AG04450 (cell line): ENCODE data around the gene BEND5. TPM values are rescaled to one million over a fixed set of nuclear protein-coding genes. Genes with fewer than 3 reads are reported as not detected.

ENCODE experiments used
- CTCF ChIA-PET: fragments of 300-600, 350-600 bp; formaldehyde crosslinking; extraction: SDS; loops from one replicate; lab custom pipeline; 2022; ENCODE audit warnings: antibody characterized with exemption, inconsistent platforms; lab: Charles Lee
- POLR2A ChIA-PET: fragments of 350-600 bp; formaldehyde crosslinking; extraction: SDS; loops from one replicate; lab custom pipeline; 2021; ENCODE audit warnings: antibody characterized with exemption, inconsistent platforms; lab: Yijun Ruan, JAX
- DNase-seq: peaks from one replicate; pipeline ENCODE4 v3.0.0-alpha.2; 2011; ENCODE audit warnings: low read depth, low spot score
- H3K27ac ChIP-seq: one replicate; pipeline ENCODE4 v1.5.1; 2012; ENCODE audit warnings: low read depth, low read length, control low read depth
- H3K27me3 ChIP-seq: one replicate; pipeline ENCODE4 v1.6.0; 2012; ENCODE audit warnings: low read length; ENCODE audit not compliant: control insufficient read depth, insufficient read depth
- H3K4me3 ChIP-seq: 2 replicates; pipeline ENCODE4 v1.5.1; 2011; ENCODE audit warnings: mild to moderate bottlenecking, low read depth, low read length, control low read depth
- H3K9me3 ChIP-seq: 2 replicates; pipeline ENCODE4 v1.5.1; 2012; ENCODE audit warnings: low read length; ENCODE audit not compliant: control insufficient read depth, insufficient read depth
- CTCF ChIP-seq: IDR thresholded peaks from 2 replicates; pipeline ENCODE4 v1.5.1; 2011; ENCODE audit warnings: low read depth, low read length, control low read depth, inconsistent platforms
- polyA plus RNA-seq: library from polyadenylated mRNA; depleted of rRNA; stranded (reverse); fragments of >200 nt; gene quantifications from 2 replicates; pipeline ENCODE4 v1.2.3, GENCODE V29; 2011

The BEND5 gene
- polyA plus RNA-seq, 1 experiment, result 0.74 TPM

- ChIA-PET POLR2A (no interaction called here), CTCF (interaction anchor here (0.6 to 3.8 kb wide), 4 partner anchors 17 to 1723 kb away, joined by 3 to 51 read pairs (median 3); no protein-coding TSS in a partner anchor)
- no peak for TF ChIP-seq CTCF
- Histone ChIP-seq H3K27ac (no peak overlapping the region), H3K9me3 (no peaks in the 10 kb centered on the region), H3K4me3 (no peak overlapping the region), H3K27me3 (peaks cover 2% of the 10 kb centered on the region)
- no peak for DNase-seq
Observed at GRCh38 chr1:48679859-48680258, 96.8 kb downstream of the BEND5 start.

- DNase-seq, result no peak
- Histone ChIP-seq H3K9me3 (no peaks in the 10 kb centered on the region), H3K27me3 (peaks cover 2% of the 10 kb centered on the region), H3K4me3 (no peak overlapping the region), H3K27ac (no peak overlapping the region)
- CTCF ChIA-PET, result interaction anchor here (0.5 to 3.8 kb wide), 8 partner anchors 18 to 1724 kb away, joined by 3 to 51 read pairs (median 6); no protein-coding TSS in a partner anchor
- no peak for TF ChIP-seq CTCF
- POLR2A ChIA-PET, result no interaction called here
Observed at GRCh38 chr1:48678710-48679505, 97.8 kb downstream of the BEND5 start.
